Endothelial cell of umbilical vein (primary cell): ENCODE data around the gene ABI3. TPM values are rescaled to one million over a fixed set of nuclear protein-coding genes. Genes with fewer than 3 reads are reported as not detected.
A peak's percentile ranks its signal among the peaks of the same experiment; 100 is the strongest.
"Not testable (repeated sequence)": the region's sequence is repeated elsewhere in the genome, so short reads cannot be mapped to it uniquely, and the experiment has no call there.

Experiments
- BruUV-seq: library from RNA; stranded (reverse); fragments of 400-500 nt; replicated peaks from 2 replicates; lab custom pipeline; 2021; lab: Mats Ljungman, UMichigan
- CTCF ChIA-PET: fragments of 300-600, 350-600 bp; sonication (Branson Sonifier 250); formaldehyde crosslinking; loops from one replicate; lab custom pipeline; 2021; ENCODE audit warnings: antibody characterized with exemption, inconsistent platforms; lab: Charles Lee
- POLR2A ChIA-PET: fragments of 300-600, 350-600 bp; sonication (Branson Sonifier 250); formaldehyde crosslinking; loops from one replicate; lab custom pipeline; 2021; ENCODE audit warnings: antibody characterized with exemption, inconsistent platforms; lab: Charles Lee
- DNase-seq: peaks from one replicate; pipeline ENCODE4 v3.0.0-alpha.2; 2011; ENCODE audit warnings: low read depth, low spot score
- FAIRE-seq: peaks from 2 replicates; lab custom pipeline; 2011; peaks lifted over from hg19 to GRCh38; lab: Jason Lieb, UNC
- H2AFZ ChIP-seq: 2 replicates; pipeline ENCODE4 v1.6.0; 2012; ENCODE audit warnings: low read depth, low read length, control low read depth, inconsistent platforms
- H3K27ac ChIP-seq: 2 replicates; pipeline ENCODE4 v1.5.1; 2011; ENCODE audit warnings: low read depth, mild to moderate bottlenecking, control low read depth, low read length, moderate library complexity; ENCODE audit not compliant: insufficient read depth
- H3K27me3 ChIP-seq, 2 experiments: 2 replicates each; pipeline versions ENCODE4 v1.6.0 to v1.6.1; 2011; ENCODE audit warnings: low read length in 2 of 2, mixed read lengths in 1 of 2; ENCODE audit not compliant: control insufficient read depth in 2 of 2, insufficient read depth in 2 of 2
- H3K36me3 ChIP-seq, 2 experiments: 2 replicates in 1 of 2; 3 replicates in 1 of 2; pipeline ENCODE4 v1.5.1; 2011; ENCODE audit warnings: low read length in 2 of 2, mild to moderate bottlenecking in 1 of 2, moderate library complexity in 1 of 2; ENCODE audit not compliant: control insufficient read depth in 2 of 2, insufficient read depth in 2 of 2; ENCODE audit errors: extremely low read depth in 1 of 2
- H3K4me1 ChIP-seq: 3 replicates; pipeline ENCODE4 v1.5.1; 2011; ENCODE audit warnings: mild to moderate bottlenecking, low read length; ENCODE audit not compliant: control insufficient read depth, insufficient read depth; ENCODE audit errors: extremely low read depth
- H3K4me2 ChIP-seq: 2 replicates; pipeline ENCODE4 v1.6.1; 2011; ENCODE audit warnings: low read length, control low read depth, mixed read lengths; ENCODE audit not compliant: insufficient read depth
- H3K4me3 ChIP-seq, 3 experiments: fragments of 200-600 bp in 1 of 3; sonication (generic), shearing (Covaris generic) in 1 of 3; replicated peaks in 1 of 3; 2 replicates each; pipeline ENCODE4 v1.5.1; 2011 to 2016; ENCODE audit warnings: control low read depth in 3 of 3, low read length in 3 of 3, mild to moderate bottlenecking in 2 of 3, inconsistent platforms in 1 of 3, low read depth in 1 of 3, moderate library complexity in 1 of 3; ENCODE audit not compliant: insufficient read depth in 1 of 3
- H3K79me2 ChIP-seq: 2 replicates; pipeline ENCODE4 v1.6.0; 2012; ENCODE audit warnings: low read length, inconsistent platforms; ENCODE audit not compliant: control insufficient read depth, insufficient read depth
- H3K9ac ChIP-seq: replicated peaks from 2 replicates; pipeline ENCODE3; 2011; ENCODE audit warnings: low read length, control low read depth; ENCODE audit not compliant: insufficient read depth; ENCODE audit errors: extremely low read depth
- H3K9me1 ChIP-seq: replicated peaks from 3 replicates; pipeline ENCODE4 v1.6.0; 2011; ENCODE audit warnings: mild to moderate bottlenecking, low read length; ENCODE audit not compliant: control insufficient read depth, insufficient read depth; ENCODE audit errors: extremely low read depth
- H3K9me3 ChIP-seq: replicated peaks from 2 replicates; pipeline ENCODE4 v1.5.1; 2012; ENCODE audit warnings: low read length, inconsistent platforms; ENCODE audit not compliant: control insufficient read depth, insufficient read depth
- H4K20me1 ChIP-seq: replicated peaks from 2 replicates; pipeline ENCODE3; 2011; ENCODE audit warnings: mild to moderate bottlenecking, low read length; ENCODE audit not compliant: control insufficient read depth, insufficient read depth; ENCODE audit errors: extremely low read depth
- EZH2 ChIP-seq: IDR thresholded peaks from 2 replicates; pipeline ENCODE4 v1.6.1; 2012; ENCODE audit warnings: borderline replicate concordance, low read depth, mild to moderate bottlenecking, moderate library complexity, low read length, inconsistent platforms; ENCODE audit not compliant: severe bottlenecking
- FOS ChIP-seq: IDR thresholded peaks from 2 replicates; pipeline ENCODE4 v1.6.1; 2011; ENCODE audit warnings: mild to moderate bottlenecking, low read length, moderate library complexity, borderline replicate concordance; ENCODE audit not compliant: insufficient read depth
- GATA2 ChIP-seq: IDR thresholded peaks from 2 replicates; pipeline ENCODE4 v1.7.0; 2011; ENCODE audit warnings: low read depth, mild to moderate bottlenecking, moderate library complexity, mixed read lengths, low read length; ENCODE audit not compliant: insufficient read length, insufficient read depth
- JUN ChIP-seq: IDR thresholded peaks from 2 replicates; pipeline ENCODE4 v1.6.1; 2011; ENCODE audit warnings: borderline replicate concordance, low read depth; ENCODE audit not compliant: insufficient read length, insufficient read depth
- MYC ChIP-seq: IDR thresholded peaks from one replicate; pipeline ENCODE4 v1.6.1; 2011; ENCODE audit warnings: mild to moderate bottlenecking, low read depth, low read length
- POLR2A ChIP-seq: IDR thresholded peaks from 2 replicates; pipeline ENCODE4 v1.6.1; 2012; ENCODE audit warnings: low read depth, mild to moderate bottlenecking, control low read depth, low read length
- dilution Hi-C: fragments of 300-500 bp; cut with MboI; formaldehyde crosslinking; loops from one replicate; pipeline ENCODE4 v1.15.0; 2019; ENCODE audit warnings: low sequenced_read_pairs; ENCODE audit not compliant: extremely low pct_ligation_motif_present
- intact Hi-C: fragments of 100-400 bp; cut with micrococcal nuclease; formaldehyde crosslinking; loops from one replicate; pipeline ENCODE4 v1.10.0; 2022
- polyA plus RNA-seq, 4 experiments: library from polyadenylated mRNA; depleted of rRNA in 3 of 4; stranded (reverse) in 3 of 4; unstranded in 1 of 4; fragments of >200 nt; gene quantifications; 2 replicates each; pipeline versions ENCODE4 v1.2.1 to v1.2.3, GENCODE V29; 2011 to 2012; ENCODE audit warnings: missing spikeins in 1 of 4
- total RNA-seq: library from RNA; stranded (reverse); gene quantifications from 2 replicates; pipeline ENCODE4 v1.2.3, GENCODE V29; 2021

Gene ABI3
- total and polyA plus RNA-seq, 2 donors (not counting 3 experiments of a cell fraction or from before 2014, with no cell fraction given): 35.2 to 35.5 TPM

- intact Hi-C loops: loop anchor here (1.0 to 2.0 kb wide), 2 partner anchors 30 to 69 kb away; partner anchors contain the start of gene PHOSPHO1
- H3K9ac ChIP-seq: peak overlapping the region; percentile 85
- BruUV-seq: no TSS peak
- no peaks in the 10 kb centered on the region for H3K27me3 ChIP-seq
- peak overlapping the region; percentile 91 for H2AFZ ChIP-seq
- H3K4me2 ChIP-seq: peak overlapping the region; percentile 83
- FAIRE-seq (no peak), DNase-seq (no peak)
- dilution Hi-C loops: no loop called here
- peaks cover 14% of the 10 kb centered on the region for H3K4me1 ChIP-seq
- no peaks in the 10 kb centered on the region for H4K20me1 ChIP-seq
- H3K27ac ChIP-seq: peak overlapping the region; percentile 85
- H3K4me3 ChIP-seq: peak overlapping the region; percentile 43 to 51 (median 51)
- no peaks in the 10 kb centered on the region for H3K36me3 ChIP-seq
- H3K79me2 ChIP-seq: no peaks in the 10 kb centered on the region
- H3K9me3 ChIP-seq: no peaks in the 10 kb centered on the region
- ChIA-PET CTCF (interaction anchor here (1.0 to 2.2 kb wide), 4 partner anchors 30 to 81 kb away, joined by 3 to 12 read pairs (median 6); no protein-coding TSS in a partner anchor), POLR2A (interaction anchor here (0.6 kb wide), 1 partner anchor 568 kb away, joined by 4 read pairs; no protein-coding TSS in a partner anchor)
- H3K9me1 ChIP-seq: no peaks in the 10 kb centered on the region
- peak; percentile 22 for TF ChIP-seq GATA2
- TF ChIP-seq POLR2A: no peak
- peak; percentile 81 for TF ChIP-seq FOS
- no peak for TF ChIP-seq MYC
- TF ChIP-seq EZH2: no peak
- peak; percentile 52 for TF ChIP-seq JUN
These were observed 50.3 kb downstream of the ABI3 start for GRCh38 chr17:49260817-49261291.

- H2AFZ ChIP-seq, CTCF ChIA-PET, DNase-seq, H3K36me3 ChIP-seq, H3K9me1 ChIP-seq, H3K4me2 ChIP-seq, H3K27ac ChIP-seq, POLR2A ChIA-PET, BruUV-seq, H3K4me3 ChIP-seq, H3K9me3 ChIP-seq, dilution Hi-C loops, FAIRE-seq, H3K79me2 ChIP-seq, H3K9ac ChIP-seq, H4K20me1 ChIP-seq, H3K27me3 ChIP-seq: not testable (repeated sequence)
- intact Hi-C loops: loop anchor here (2.0 kb wide), 1 partner anchor 31 kb away; the partner anchor contains the start of gene PHOSPHO1
- peaks cover 14% of the 10 kb centered on the region for H3K4me1 ChIP-seq
These were observed 51.0 kb downstream of the ABI3 start for GRCh38 chr17:49261540-49261939.
